NCI-H146 (cell line): Measurements from ENCODE around the gene TACC3.
A peak's percentile ranks its signal among the peaks of the same experiment; 100 is the strongest.

Experiments
- DNase-seq: peaks from one replicate; lab custom pipeline; 2025; lab: John Stamatoyannopoulos, UW

TACC3 gene

GRCh38 chr4:1723131-1723801, 1.9 kb downstream of the TACC3 start:
- DNase-seq: no peak

GRCh38 chr4:1725521-1725920, 4.2 kb downstream of the TACC3 start:
- DNase-seq: no peak

DNA sequence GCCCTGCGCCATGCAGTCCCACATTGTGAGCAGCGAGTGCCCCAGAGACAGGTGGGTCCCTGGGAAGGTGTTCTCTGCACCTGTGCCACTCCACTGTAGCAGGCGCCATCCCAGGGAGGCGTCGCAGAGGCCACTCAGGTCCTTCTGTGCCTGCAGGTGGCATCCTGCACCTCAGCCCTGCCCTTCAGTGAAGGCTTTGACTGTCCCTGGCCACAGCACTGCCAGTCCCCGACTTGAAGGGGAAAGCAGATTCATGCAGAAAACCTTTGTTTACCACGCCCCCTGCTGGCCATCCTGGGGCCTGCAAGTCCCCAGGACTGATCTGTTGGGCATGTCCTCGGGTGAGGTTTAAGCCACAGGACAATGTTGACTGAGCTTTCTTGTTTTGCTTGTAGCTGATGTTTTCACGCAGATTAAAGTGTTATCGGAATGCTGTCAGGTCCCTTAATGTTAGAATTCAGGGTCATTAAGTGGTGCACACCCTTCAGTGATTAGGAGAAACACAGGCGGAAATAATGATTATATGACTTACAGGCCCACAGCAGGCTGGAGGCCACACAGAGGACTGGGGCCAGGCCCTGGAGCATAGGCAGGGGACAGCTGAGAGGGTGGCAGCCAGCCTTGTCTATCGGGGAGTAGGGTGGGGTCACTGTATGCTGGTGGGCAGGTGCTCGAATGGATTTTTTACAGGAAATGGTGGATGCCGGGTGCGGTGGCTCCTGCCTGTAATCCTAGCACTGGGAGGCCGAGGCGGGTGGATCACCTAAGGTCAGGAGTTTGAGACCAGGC, 5.0 kb downstream of the TACC3 start:
- DNase-seq: peak; percentile 73

- no peak for DNase-seq
Observed at GRCh38 chr4:1727117-1728031, 6.1 kb downstream of the TACC3 start.

DNA sequence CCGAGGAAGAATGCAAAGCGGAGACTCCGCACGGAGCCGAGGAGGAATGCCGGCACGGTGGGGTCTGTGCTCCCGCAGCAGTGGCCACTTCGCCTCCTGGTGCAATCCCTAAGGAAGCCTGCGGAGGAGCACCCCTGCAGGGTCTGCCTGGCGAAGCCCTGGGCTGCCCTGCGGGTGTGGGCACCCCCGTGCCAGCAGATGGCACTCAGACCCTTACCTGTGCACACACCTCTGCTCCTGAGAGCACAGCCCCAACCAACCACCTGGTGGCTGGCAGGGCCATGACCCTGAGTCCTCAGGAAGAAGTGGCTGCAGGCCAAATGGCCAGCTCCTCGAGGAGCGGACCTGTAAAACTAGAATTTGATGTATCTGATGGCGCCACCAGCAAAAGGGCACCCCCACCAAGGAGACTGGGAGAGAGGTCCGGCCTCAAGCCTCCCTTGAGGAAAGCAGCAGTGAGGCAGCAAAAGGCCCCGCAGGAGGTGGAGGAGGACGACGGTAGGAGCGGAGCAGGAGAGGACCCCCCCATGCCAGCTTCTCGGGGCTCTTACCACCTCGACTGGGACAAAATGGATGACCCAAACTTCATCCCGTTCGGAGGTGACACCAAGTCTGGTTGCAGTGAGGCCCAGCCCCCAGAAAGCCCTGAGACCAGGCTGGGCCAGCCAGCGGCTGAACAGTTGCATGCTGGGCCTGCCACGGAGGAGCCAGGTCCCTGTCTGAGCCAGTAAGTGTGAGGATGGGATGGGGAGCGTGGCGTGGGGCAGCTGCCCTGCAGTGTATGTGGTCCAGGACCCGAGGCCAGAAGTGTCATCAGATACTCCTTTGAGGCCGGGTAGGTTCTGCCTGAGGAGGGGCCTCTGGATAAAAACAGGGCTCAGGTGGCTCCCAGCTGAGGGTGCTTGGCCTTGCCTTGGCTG, 7.0 kb downstream of the TACC3 start:
- no peak for DNase-seq

DNA sequence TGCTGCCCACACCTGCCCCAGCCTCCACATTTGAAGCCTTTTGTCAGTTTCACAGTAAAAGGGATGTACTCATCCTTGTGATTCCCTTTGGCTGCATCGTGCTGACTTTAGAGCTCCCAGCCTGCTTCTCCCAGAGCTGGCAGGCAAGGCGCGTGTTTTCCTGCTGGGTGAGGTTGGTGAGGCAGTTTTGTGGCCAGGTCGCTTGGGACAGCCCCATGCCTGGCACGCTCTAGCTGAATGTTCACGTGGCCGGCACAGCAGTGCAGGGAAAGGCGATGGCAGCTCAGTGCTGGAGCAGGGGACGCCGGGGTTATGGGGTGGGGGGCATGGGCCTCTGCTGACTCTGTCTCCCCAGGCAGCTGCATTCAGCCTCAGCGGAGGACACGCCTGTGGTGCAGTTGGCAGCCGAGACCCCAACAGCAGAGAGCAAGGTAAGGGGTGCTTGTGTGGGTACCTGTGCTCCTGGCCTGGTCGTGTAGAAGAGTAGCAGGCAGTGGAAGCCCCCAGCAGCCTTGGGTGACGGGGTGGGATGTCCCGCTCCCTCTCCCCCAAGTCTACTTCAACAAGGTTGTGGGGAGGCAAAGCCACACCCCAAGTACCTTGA, 9.3 kb downstream of the TACC3 start:
- no peak for DNase-seq

- DNase-seq: no peak
Observed at GRCh38 chr4:1731180-1731579, 9.9 kb downstream of the TACC3 start.

- no peak for DNase-seq
Observed at GRCh38 chr4:1732911-1733310, 11.6 kb downstream of the TACC3 start.

DNA sequence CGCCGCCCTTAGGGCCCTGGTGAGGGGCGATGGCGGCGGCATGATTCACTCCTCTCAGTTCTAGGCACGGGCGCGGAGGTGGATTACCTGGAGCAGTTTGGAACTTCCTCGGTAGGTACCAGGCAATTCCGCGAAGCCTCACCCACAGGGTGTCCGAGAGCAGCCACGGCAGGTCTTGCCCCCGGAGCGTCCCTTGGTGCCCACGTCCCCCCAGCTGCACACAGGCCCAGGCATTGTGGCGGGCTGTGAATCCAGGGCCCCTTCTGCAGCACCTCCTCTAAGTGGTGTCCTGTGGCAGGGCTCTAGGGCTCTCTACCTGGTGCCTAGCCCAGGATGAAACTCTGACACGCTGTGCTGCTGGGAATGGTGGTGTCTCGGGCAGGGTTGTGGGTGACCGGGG, 13.9 kb downstream of the TACC3 start:
- no peak for DNase-seq

DNA sequence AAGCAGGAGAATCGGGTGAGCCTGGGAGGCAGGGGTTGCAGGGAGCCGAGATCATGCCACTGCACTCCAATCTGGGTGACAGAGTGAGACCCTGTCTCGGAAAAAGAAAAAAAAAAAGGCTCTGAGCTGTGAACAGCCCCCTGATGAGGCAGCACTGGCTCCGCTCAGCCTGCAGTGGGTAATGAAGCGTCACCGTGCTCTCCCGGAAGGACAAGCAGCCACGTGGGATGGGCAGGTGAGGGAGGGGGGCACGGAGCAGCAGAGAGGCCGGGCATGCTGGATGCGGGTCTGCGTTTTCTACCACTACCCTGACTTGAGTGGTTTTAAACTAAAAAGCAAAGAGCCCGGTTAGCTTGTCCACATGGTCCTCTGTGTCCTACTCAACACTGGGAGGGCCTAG, 15.5 kb downstream of the TACC3 start:
- DNase-seq: no peak

DNA sequence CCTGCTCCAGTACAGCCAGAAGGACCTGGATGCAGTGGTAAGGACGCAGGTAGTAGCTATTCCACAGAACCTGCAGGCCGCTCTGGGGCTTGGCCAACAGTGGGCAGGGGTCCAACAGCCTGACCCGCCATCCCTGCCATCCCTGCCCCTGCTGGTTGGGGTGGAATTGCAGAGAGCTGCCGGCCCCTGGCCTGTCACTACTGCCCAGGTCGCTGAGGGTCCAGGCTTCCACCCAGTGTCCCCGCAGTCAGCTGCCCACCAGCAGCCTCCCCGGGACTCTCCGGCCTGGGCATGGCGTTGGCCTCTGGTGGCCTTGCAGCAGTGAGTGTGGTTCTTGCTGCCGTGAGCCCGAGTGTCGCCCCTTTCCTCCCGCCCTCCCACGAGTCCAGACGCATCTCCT, 16.3 kb downstream of the TACC3 start:
- no peak for DNase-seq

DNA sequence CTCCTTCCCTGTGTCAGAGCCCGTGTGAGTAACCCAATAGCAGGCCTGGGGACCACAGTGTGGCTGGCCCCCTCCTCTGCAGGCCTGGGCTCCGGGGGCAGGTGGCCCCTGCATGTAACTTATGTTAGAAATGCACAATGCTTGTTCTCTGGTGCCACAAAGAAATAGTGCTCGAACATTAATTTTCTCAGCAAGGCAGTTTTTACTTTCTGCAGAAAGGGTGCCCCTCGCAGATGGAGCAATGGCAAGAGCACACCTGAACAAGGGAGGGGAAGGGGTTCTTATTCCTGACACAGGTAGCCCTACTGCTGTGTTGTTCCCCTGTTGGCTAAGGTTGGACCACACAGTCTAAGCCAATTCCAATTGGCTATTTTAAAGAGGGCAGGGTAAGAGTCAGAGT, 17.1 kb downstream of the TACC3 start:
- no peak for DNase-seq

DNA sequence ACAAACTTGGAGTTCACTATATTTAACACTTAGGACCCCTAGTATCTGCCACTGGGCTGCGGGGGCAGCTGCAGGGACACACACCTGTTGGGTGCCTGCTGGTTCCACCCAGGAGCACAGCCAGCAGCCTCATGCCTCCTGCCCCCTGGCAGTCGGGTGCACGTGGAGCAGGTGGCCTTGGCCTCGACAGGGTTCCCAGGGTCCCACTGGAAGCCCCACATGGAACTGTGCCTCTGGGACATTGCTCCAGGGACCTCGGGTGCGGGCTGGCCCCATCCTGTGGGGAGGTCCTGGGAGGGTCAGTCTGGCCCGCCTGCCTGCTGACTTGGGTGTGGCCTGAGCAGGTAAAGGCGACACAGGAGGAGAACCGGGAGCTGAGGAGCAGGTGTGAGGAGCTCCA, 18.0 kb downstream of the TACC3 start:
- no peak for DNase-seq

DNA sequence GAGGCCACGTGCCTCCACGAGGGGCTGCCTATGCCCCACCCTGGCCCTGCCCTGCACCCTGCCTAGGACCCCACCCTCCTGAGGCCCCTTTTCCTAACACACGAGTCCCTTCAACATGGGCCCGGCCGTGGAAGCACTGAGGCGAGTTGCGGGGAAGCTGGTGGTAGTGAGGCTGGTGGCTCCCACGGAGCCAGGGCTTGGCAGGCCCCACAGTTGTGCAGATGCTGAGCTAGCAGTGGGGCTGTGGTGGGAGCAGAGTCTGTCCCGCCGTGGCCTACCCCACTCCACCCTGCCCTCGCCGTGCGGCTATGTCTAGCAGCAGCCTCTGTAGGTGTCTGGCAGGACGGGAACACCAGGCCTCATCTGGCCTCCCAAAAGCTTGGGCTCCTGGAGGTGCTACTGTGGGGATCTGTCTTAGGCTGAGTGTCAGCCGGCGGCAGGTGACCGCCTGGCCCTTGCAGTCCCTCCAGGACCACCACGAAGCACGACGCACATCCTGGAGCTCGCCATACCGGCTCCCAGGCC, 18.8 kb downstream of the TACC3 start:
- no peak for DNase-seq

- no peak for DNase-seq
Observed at GRCh38 chr4:1741208-1741607, 19.9 kb downstream of the TACC3 start.

DNA sequence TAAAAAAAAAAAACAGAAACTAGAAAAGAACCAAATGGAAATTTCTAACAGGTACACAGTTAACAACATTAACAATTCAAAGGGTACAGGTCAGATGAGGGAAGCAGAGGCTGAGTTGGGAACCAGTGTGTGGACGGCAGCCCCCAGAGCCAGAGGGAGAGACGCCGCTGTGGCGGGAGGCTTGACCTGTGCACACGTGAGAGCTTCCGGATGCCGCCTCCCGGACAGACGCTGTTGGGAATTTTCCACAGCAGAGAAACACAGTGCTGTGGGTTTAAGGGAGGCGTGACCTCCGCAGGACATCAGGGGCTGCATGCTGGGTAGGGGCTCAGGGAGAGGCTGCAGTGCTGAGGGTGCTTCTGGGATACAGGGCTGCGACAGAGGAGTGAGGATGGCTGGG, 22.2 kb downstream of the TACC3 start:
- DNase-seq: no peak

- no peak for DNase-seq
Observed at GRCh38 chr4:1743975-1744374, 22.7 kb downstream of the TACC3 start.

GRCh38 chr4:1744552-1744951, 23.2 kb downstream of the TACC3 start:
- DNase-seq: no peak

GRCh38 chr4:1745165-1745564, 23.8 kb downstream of the TACC3 start:
- DNase-seq: no peak

- peak; percentile 12 for DNase-seq
Observed at GRCh38 chr4:1745697-1746096, 24.4 kb downstream of the TACC3 start.

GRCh38 chr4:1746265-1746691, 25.0 kb downstream of the TACC3 start:
- DNase-seq: peak; percentile 61
